SU-DHL-6 (cell line): Measurements from ENCODE around the gene CHCHD3.

Experiments
- H2AFZ ChIP-seq: fragments of 200-600 bp; sonication (generic); 2 replicates; pipeline ENCODE4 v1.6.1; 2014; ENCODE audit warnings: low read depth, mild to moderate bottlenecking, moderate library complexity, mixed read lengths, antibody characterized with exemption, low read length; ENCODE audit not compliant: severe bottlenecking
- H3F3A ChIP-seq: fragments of 200-600 bp; shearing (Covaris generic); 2 replicates; pipeline ENCODE4 v1.6.0; 2016; ENCODE audit warnings: antibody characterized with exemption, mild to moderate bottlenecking; ENCODE audit not compliant: insufficient read depth
- H3K27ac ChIP-seq: fragments of 200-600 bp; sonication (generic); 2 replicates; pipeline ENCODE4 v1.5.1; 2016; ENCODE audit warnings: low read depth, mild to moderate bottlenecking, low read length, moderate library complexity, mixed read lengths
- H3K27me3 ChIP-seq: fragments of 200-600 bp; sonication (generic), shearing (Covaris generic); 2 replicates; pipeline ENCODE4 v1.6.0; 2014; ENCODE audit warnings: mild to moderate bottlenecking, low read length
- H3K36me3 ChIP-seq: fragments of 200-600 bp; sonication (generic); 2 replicates; pipeline ENCODE4 v1.6.1; 2014; ENCODE audit warnings: mild to moderate bottlenecking, low read length, mixed read lengths
- H3K4me2 ChIP-seq: fragments of 300-600, 200-600 bp; shearing (Covaris generic), sonication (generic); 2 replicates; pipeline ENCODE4 v1.6.0; 2014; ENCODE audit warnings: low read length, low read depth, mild to moderate bottlenecking; ENCODE audit not compliant: poor library complexity, severe bottlenecking
- H3K4me3 ChIP-seq: fragments of 200-600 bp; sonication (generic); 2 replicates; pipeline ENCODE4 v1.5.1; 2014; ENCODE audit warnings: antibody characterized with exemption, low read length, mild to moderate bottlenecking, mixed read lengths; ENCODE audit not compliant: insufficient read depth, poor library complexity, severe bottlenecking
- H3K79me2 ChIP-seq: fragments of 200-600 bp; sonication (generic); 2 replicates; pipeline ENCODE4 v1.6.1; 2014; ENCODE audit warnings: mild to moderate bottlenecking, low read length, moderate library complexity; ENCODE audit not compliant: insufficient read depth
- H3K9ac ChIP-seq: fragments of 200-600 bp; sonication (generic); 2 replicates; pipeline ENCODE4 v1.7.0; 2014; ENCODE audit warnings: mild to moderate bottlenecking, low read length
- H3K9me2 ChIP-seq: fragments of 200-600 bp; sonication (generic); replicated peaks from 2 replicates; pipeline ENCODE4 v1.6.1; 2014; ENCODE audit warnings: low read length; ENCODE audit not compliant: insufficient read depth
- H3K9me3 ChIP-seq: fragments of 200-600 bp; sonication (generic); 2 replicates; pipeline ENCODE4 v1.6.1; 2014; ENCODE audit warnings: low read length, mixed read lengths; ENCODE audit not compliant: insufficient read depth
- H4K20me1 ChIP-seq: fragments of 200-600 bp; sonication (generic); 2 replicates; pipeline ENCODE4 v1.6.1; 2014; ENCODE audit warnings: low read depth, mild to moderate bottlenecking, antibody characterized with exemption, low read length, moderate library complexity, mixed read lengths
- EZH2phosphoT487 ChIP-seq: fragments of 200-600 bp; sonication (generic), shearing (Covaris generic); conservative IDR thresholded peaks from 2 replicates; pipeline ENCODE4 v1.6.1; 2018; ENCODE audit warnings: mild to moderate bottlenecking, antibody characterized with exemption, low read length, moderate library complexity, mixed read lengths
- TF ChIP-seq, protein P1 (sequence below): fragments of 200-600 bp; sonication (generic); IDR thresholded peaks from one replicate; pipeline ENCODE4 v1.5.1; 2017; ENCODE audit warnings: antibody characterized with exemption, mild to moderate bottlenecking, low read length, moderate library complexity; ENCODE audit not compliant: insufficient read depth, poor library complexity, severe bottlenecking

Gene CHCHD3

DNA sequence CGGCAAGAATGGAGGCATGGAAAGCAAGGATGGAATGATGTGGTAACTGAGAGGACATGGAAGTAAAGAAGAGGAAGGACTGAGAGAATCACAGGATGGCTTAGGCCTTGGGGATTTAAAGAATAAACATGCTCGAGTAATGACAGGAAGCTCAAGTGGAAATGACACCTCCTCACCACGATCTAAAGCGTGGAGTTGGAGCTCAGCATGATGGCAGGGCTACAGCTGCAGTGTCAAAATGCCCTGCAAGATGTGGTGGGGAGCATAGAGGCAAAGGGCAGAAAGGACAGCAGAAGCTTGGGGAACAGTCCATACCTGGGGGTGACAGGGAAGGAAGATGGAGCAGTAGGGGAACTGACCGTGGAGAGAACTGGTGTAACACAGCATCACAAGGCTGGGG is 276.1 kb downstream of the CHCHD3 start:
- no peak for TF ChIP-seq EZH2phosphoT487
- TF ChIP-seq, protein P1, sequence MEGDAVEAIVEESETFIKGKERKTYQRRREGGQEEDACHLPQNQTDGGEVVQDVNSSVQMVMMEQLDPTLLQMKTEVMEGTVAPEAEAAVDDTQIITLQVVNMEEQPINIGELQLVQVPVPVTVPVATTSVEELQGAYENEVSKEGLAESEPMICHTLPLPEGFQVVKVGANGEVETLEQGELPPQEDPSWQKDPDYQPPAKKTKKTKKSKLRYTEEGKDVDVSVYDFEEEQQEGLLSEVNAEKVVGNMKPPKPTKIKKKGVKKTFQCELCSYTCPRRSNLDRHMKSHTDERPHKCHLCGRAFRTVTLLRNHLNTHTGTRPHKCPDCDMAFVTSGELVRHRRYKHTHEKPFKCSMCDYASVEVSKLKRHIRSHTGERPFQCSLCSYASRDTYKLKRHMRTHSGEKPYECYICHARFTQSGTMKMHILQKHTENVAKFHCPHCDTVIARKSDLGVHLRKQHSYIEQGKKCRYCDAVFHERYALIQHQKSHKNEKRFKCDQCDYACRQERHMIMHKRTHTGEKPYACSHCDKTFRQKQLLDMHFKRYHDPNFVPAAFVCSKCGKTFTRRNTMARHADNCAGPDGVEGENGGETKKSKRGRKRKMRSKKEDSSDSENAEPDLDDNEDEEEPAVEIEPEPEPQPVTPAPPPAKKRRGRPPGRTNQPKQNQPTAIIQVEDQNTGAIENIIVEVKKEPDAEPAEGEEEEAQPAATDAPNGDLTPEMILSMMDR, result no peak
- no peaks in the 10 kb centered on the region for H3F3A ChIP-seq
- H3K79me2 ChIP-seq, result no peaks in the 10 kb centered on the region
- no peak overlapping the region for H3K27ac ChIP-seq
- H4K20me1 ChIP-seq, result no peaks in the 10 kb centered on the region
- H3K9me3 ChIP-seq, result no peaks in the 10 kb centered on the region
- H3K9me2 ChIP-seq, result no peaks in the 10 kb centered on the region
- H3K36me3 ChIP-seq, result no peaks in the 10 kb centered on the region
- H3K4me3 ChIP-seq, result no peak overlapping the region
- H3K27me3 ChIP-seq, result no peaks in the 10 kb centered on the region
- no peak overlapping the region for H2AFZ ChIP-seq
- no peak overlapping the region for H3K9ac ChIP-seq
- no peak overlapping the region for H3K4me2 ChIP-seq

DNA sequence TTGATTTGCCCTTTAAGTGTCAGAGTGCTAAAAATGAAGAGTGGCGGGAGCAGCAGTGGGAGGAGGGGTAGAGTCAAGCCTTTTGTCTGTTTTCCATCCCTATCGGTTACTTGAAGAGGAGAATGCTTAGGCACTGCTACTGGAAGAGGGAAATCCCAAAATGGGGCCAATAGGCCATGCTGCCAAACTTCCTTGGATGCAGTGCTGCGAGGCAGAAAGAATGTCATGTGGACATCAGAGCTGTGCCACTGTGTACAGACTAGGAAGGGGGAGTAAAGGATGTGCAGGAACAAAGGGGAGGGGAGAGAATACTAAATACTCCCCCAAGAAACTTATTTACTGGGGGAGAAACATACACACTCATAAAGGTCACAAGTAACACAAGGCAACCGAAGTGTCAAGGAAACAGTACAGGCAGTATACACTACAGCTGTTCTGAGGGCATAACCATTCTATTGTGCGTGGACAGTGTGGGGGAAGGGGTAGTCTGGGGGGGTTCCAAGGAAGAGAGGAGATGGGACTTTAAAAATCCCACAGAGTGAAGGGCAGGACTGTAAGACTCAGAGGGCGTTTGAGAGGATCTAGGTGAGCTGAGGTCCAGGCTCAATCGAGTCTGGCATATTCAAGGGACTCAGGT is 276.9 kb downstream of the CHCHD3 start:
- no peak for TF ChIP-seq EZH2phosphoT487
- TF ChIP-seq, protein P1, result no peak
- Histone ChIP-seq H3F3A (no peaks in the 10 kb centered on the region), H3K4me2 (no peak overlapping the region), H3K36me3 (no peaks in the 10 kb centered on the region), H3K4me3 (no peak overlapping the region), H3K27ac (no peak overlapping the region), H3K79me2 (no peaks in the 10 kb centered on the region), H3K9me3 (no peaks in the 10 kb centered on the region), H4K20me1 (no peaks in the 10 kb centered on the region), H2AFZ (no peak overlapping the region), H3K9me2 (no peaks in the 10 kb centered on the region), H3K9ac (no peak overlapping the region), H3K27me3 (no peaks in the 10 kb centered on the region)

- H4K20me1 ChIP-seq, result no peaks in the 10 kb centered on the region
- H3K9ac ChIP-seq, result no peak overlapping the region
- H3K4me2 ChIP-seq, result no peak overlapping the region
- no peak overlapping the region for H3K4me3 ChIP-seq
- H3K27me3 ChIP-seq, result no peaks in the 10 kb centered on the region
- no peaks in the 10 kb centered on the region for H3K79me2 ChIP-seq
- no peaks in the 10 kb centered on the region for H3F3A ChIP-seq
- H3K36me3 ChIP-seq, result no peaks in the 10 kb centered on the region
- TF ChIP-seq EZH2phosphoT487, result no peak
- TF ChIP-seq, protein P1, result no peak
- no peaks in the 10 kb centered on the region for H3K9me3 ChIP-seq
- no peak overlapping the region for H2AFZ ChIP-seq
- no peaks in the 10 kb centered on the region for H3K9me2 ChIP-seq
- H3K27ac ChIP-seq, result no peak overlapping the region
These were observed 281.4 kb downstream of the CHCHD3 start for GRCh38 chr7:132800522-132800921.
